ENCODE results near the gene CPT1C.

CPT1C gene

DNA sequence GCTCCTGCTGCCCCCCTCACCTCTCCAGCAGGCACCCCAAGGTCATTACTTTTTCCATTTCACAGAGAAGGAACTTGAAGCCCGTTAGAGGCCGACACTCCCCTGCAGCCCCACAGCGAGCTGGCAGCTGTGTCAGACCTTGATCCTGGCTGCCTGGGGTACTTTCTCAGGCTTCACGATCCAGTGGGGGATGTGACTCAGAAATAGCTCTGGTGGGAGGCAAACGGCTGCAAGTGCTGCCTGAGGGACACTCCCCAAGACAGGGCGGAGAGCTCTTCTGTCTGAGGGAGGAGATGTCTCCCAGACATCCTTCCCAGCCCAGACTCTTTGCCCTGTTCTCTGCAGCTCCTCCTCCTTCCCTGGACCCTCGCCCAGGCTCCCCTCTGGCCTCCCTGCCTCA is 67.4 kb downstream of the CPT1C start:
- DNase-seq (ENCODE audit: low read depth) = no peak

DNA sequence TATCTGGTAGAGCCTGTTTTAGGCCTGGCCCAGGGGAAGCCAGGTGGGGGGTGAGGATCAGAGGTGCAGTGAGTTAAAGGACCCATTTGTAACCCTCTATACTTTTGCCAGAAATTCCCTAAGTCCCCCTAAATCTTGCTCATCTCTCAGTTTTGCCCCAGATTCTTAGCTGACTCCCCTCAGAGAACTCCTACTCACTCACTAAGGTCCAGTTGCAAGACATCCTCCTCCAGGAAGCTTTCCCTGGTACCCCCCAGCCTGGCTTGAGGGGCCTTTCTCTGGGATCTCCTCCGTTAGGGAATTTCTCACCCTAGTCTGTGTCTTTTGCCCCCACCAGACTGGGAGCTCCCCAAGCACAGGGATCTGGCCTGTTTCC is 70.3 kb downstream of the CPT1C start:
- no peak for DNase-seq (ENCODE audit: low read depth)

DNA sequence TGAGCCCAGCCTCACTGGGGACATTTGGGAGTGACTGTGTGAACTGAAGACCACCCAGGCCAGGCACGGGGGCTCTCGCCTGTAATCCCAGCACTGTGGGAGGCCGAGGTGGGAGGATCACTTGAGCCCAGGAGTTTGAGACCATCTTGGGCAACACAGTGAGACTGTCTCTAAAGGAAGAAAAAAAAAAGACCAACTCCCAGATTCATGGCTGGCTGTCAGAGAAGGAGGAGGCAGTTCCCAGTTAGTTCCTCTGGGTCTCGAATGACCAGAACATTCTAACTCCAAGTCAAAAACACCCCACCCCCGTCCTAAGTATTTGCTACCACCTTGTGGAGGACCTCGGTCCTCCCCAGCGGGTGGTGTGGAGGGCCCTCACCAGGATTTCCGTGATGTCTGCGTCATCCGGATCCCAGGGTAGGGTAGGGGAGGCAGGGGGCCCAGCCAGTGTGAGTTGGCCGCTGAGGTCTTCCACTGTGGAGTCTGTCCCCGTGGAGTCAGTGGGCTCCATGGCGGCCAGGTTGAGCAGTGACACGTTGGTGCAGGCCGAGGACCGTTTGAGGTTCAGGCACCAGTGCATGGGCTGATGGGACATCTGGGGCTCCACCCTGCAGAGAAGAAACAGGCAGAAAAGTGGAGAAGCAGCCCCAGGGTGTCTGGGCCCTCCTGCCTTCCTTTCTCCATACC is 70.9 kb downstream of the CPT1C start:
- DNase-seq (ENCODE audit: low read depth) = no peak

DNA sequence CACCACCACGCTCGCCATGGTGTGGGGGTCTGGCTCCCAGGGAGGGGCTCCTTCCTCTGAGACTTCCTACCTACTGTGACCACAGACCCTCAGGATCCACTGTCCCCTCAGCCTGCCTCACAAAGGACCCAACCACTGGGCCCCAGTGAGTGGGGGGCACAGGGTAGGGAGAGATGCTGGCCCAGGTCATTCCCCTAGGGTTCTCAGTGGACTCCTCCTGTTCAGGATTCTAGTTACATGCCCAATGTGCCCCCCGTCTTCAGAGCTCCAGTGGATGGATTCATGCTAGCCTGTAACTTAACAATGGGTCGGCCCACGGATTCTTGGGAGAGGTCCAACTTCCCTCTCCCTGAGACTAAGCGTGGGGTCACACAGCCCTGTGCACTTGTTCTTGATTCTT is 72.3 kb downstream of the CPT1C start, which contains the start of gene TSKS:
TSS of gene TSKS (minus strand) at position 77 of the 400 bp plus-strand sequence. CDS start at position 18, 59 bp downstream.
- DNase-seq (ENCODE audit: low read depth) = no peak
